Coronary artery (tissue), 2 donors: ENCODE data around the gene OR4D1.
"Not testable (repeated sequence)": the region's sequence is repeated elsewhere in the genome, so short reads cannot be mapped to it uniquely, and the experiment has no call there.

Experiments
- DNase-seq: peaks from one replicate; pipeline ENCODE4 v3.0.0-alpha.2; 2017; ENCODE audit warnings: low spot score
- H3K27ac ChIP-seq, 2 donors: fragments of 200-600 bp; sonication (generic); one replicate each; pipeline ENCODE4 v1.5.1; 2016 to 2019
- H3K4me3 ChIP-seq: fragments of 200-600 bp; sonication (generic); 2 replicates; pipeline ENCODE4 v1.5.1; 2016; ENCODE audit warnings: mild to moderate bottlenecking, moderate library complexity
- CTCF ChIP-seq: fragments of 200-600 bp; sonication (generic); IDR thresholded peaks from one replicate; pipeline ENCODE4 v1.5.1; 2019; ENCODE audit warnings: antibody characterized with exemption

The OR4D1 gene

GRCh38 chr17:58147930-58148434 lies at the start of gene OR4D1:
TSS of gene OR4D1 (plus strand) at chr17:58148384. CDS start at chr17:58155154, 6,770 bp downstream.
- no peak for DNase-seq
- TF ChIP-seq CTCF, result no peak
- no peak within 1 kb of the TSS for H3K27ac ChIP-seq

GRCh38 chr17:58100506-58100905 lies 47.7 kb upstream of the OR4D1 start:
- no peak overlapping the region for H3K4me3 ChIP-seq
- TF ChIP-seq CTCF, result no peak
- DNase-seq, result no peak

More at GRCh38 chr17:58147930-58148434, at the start of gene OR4D1:
- H3K4me3 ChIP-seq, result no peak within 1 kb of the TSS

GRCh38 chr17:58101898-58102297 lies 46.3 kb upstream of the OR4D1 start:
- DNase-seq, H3K27ac ChIP-seq, H3K4me3 ChIP-seq: not testable (repeated sequence)

More at GRCh38 chr17:58100506-58100905, 47.7 kb upstream of the OR4D1 start:
- H3K27ac ChIP-seq, result no peak overlapping the region

- H3K27ac ChIP-seq, result no peak overlapping the region
- TF ChIP-seq CTCF, result no peak
- H3K4me3 ChIP-seq, result no peak overlapping the region
- no peak for DNase-seq
Observed at GRCh38 chr17:58105093-58105492, 43.1 kb upstream of the OR4D1 start.

GRCh38 chr17:58107306-58107705 lies 40.9 kb upstream of the OR4D1 start:
- no peak for DNase-seq
- Histone ChIP-seq H3K4me3 (no peak overlapping the region), H3K27ac (no peak overlapping the region)
- no peak for TF ChIP-seq CTCF

GRCh38 chr17:58109197-58109596 lies 39.0 kb upstream of the OR4D1 start:
- no peak for DNase-seq

GRCh38 chr17:58110012-58110411 lies 38.2 kb upstream of the OR4D1 start:
- TF ChIP-seq CTCF, result no peak
- no peak for DNase-seq
- no peak overlapping the region for H3K4me3 ChIP-seq

More at GRCh38 chr17:58109197-58109596, 39.0 kb upstream of the OR4D1 start:
- no peak overlapping the region for H3K4me3 ChIP-seq
- no peak overlapping the region for H3K27ac ChIP-seq
- no peak for TF ChIP-seq CTCF

More at GRCh38 chr17:58110012-58110411, 38.2 kb upstream of the OR4D1 start:
- no peak overlapping the region for H3K27ac ChIP-seq
